ENCODE results near the gene NR2F1.
A peak's percentile ranks its signal among the peaks of the same experiment; 100 is the strongest.

The NR2F1 gene

DNA sequence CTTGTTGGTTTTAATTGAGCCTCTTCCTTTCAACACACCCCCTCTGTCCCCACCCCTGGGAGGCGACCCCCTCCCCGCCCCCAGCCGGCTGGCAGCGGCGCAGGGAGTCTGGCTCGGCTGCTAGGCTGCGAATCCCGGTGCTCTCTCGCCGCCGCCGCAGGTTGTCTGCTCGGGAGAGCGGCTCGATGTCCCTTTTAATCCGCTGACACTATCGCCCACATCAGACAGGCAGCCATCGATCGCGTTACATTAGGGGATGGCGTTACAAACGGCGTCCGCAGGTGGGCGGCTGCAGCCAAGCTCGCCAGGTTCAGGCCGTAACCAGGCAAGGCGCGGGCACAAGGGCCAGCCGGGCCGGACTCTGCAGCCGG lies 3.3 kb upstream of the NR2F1 start:
- DNase-seq (ENCODE audit: low read depth), result no peak
- TF ChIP-seq CTCF (IDR thresholded peaks at IDR 0.05; ENCODE audit: insufficient read depth, low read depth, low read length, missing control alignments), result no peak
- peak overlapping the region; percentile 50; the same call in 1 of the 2 replicates for H3K4me3 ChIP-seq (ENCODE audit: low read depth, low read length)

DNA sequence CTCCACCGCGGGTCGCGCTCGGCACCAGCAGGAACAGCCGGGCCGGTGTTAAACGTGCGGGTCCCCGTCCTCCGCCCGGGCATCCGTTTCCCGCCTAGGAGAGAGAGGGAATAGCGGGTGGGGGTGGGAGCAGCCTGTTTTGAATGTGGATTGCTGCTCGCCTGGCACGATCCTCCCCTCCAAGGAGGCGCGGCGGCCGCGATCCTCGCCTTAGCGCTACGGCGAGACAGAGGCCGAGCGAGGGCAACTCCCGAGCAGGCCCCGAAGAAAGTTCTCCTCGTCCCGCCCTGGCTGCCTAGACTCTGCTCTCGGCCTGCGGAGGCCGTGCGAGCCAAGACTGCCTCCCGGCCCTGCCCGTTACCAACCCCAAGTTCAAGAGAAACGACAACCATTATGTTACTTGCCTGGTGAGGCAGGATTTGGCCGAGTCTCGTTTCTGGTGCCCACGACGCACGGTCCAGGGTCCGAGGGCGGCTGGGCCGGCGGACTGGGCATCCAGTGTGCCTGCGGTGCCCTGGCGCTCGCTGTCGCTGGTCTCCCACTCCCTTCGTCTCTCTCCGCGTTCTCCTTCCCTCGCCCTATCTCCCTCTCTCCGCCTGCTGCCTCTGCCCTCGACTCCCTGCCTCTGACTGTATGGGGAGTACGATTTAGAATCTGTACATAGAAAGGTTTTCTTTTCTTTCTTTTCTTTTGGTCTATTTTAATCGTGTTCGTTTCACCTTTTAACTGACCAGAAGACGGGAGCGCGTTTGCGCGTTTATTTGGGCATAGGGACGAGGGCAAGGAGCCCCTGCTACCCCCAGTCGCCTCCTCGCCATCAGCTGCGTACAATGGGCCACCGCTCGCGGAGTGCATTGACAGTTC lies 2.7 kb upstream of the NR2F1 start:
- no peak for TF ChIP-seq CTCF (IDR thresholded peaks at IDR 0.05; ENCODE audit: insufficient read depth, low read depth, low read length, missing control alignments)
- H3K4me3 ChIP-seq (ENCODE audit: low read depth, low read length), result peak overlapping the region; percentile 50
- DNase-seq (ENCODE audit: low read depth), result no peak

- no peak for TF ChIP-seq CTCF (IDR thresholded peaks at IDR 0.05; ENCODE audit: insufficient read depth, low read depth, low read length, missing control alignments)
- peak within 1 kb of the TSS; percentile 50 for H3K4me3 ChIP-seq (ENCODE audit: low read depth, low read length)
- no peak for DNase-seq (ENCODE audit: low read depth)
Measured at GRCh38 chr5:93580927-93581445, 2.0 kb upstream of the NR2F1 start, which contains the start of gene NR2F1-AS1. Gene NR2F1-AS1 (minus strand): TSS chr5:93581219.

- TF ChIP-seq CTCF (IDR thresholded peaks at IDR 0.05; ENCODE audit: insufficient read depth, low read depth, low read length, missing control alignments), result no peak
- no peak for DNase-seq (ENCODE audit: low read depth)
- H3K4me3 ChIP-seq (ENCODE audit: low read depth, low read length), result no peak overlapping the region
Measured at GRCh38 chr5:93582167-93582462, 907 bp upstream of the NR2F1 start.

GRCh38 chr5:93583439-93583767 lies 381 bp downstream of the NR2F1 start:
- no peak for DNase-seq (ENCODE audit: low read depth)
- H3K4me3 ChIP-seq (ENCODE audit: low read depth, low read length), result peak overlapping the region; percentile 29; the same call in 1 of the 2 replicates
- no peak for TF ChIP-seq CTCF (IDR thresholded peaks at IDR 0.05; ENCODE audit: insufficient read depth, low read depth, low read length, missing control alignments)

- DNase-seq (ENCODE audit: low read depth), result peak; percentile 61
- TF ChIP-seq CTCF (IDR thresholded peaks at IDR 0.05; ENCODE audit: insufficient read depth, low read depth, low read length, missing control alignments), result no peak
- peak overlapping the region; percentile 46 for H3K4me3 ChIP-seq (ENCODE audit: low read depth, low read length)
Measured at GRCh38 chr5:93583768-93584595, 960 bp downstream of the NR2F1 start.
